A673 (cell line): ENCODE measurements around the gene NME3. TPM values are rescaled to one million over a fixed set of nuclear protein-coding genes. Genes with fewer than 3 reads are reported as not detected.

ENCODE experiments used
- BruUV-seq: library from RNA; stranded (reverse); fragments of 400-500 nt; replicated peaks from 2 replicates; lab custom pipeline; 2021; lab: Mats Ljungman, UMichigan
- CTCF ChIA-PET: fragments of 300-600 bp; sonication (Branson Sonifier 250); formaldehyde crosslinking; loops from one replicate; lab custom pipeline; 2022; ENCODE audit warnings: antibody characterized with exemption; lab: Charles Lee
- POLR2A ChIA-PET: fragments of 300-600 bp; sonication (Branson Sonifier 250); formaldehyde crosslinking; loops from one replicate; lab custom pipeline; 2022; ENCODE audit warnings: antibody characterized with exemption; ENCODE audit not compliant: low non-redundant PET; lab: Charles Lee
- DNase-seq: peaks from one replicate; pipeline ENCODE4 v3.0.0-alpha.2; 2015; ENCODE audit warnings: low spot score
- H3K27ac ChIP-seq: fragments of 200-600 bp; sonication (generic); 2 replicates; pipeline ENCODE4 v1.5.1; 2016; ENCODE audit warnings: mixed run types, low read depth, mild to moderate bottlenecking, mixed read lengths, antibody characterized with exemption, low read length; ENCODE audit not compliant: poor library complexity, severe bottlenecking
- H3K27me3 ChIP-seq: fragments of 200-600 bp; sonication (generic); replicated peaks from 2 replicates; pipeline ENCODE4 v1.6.1; 2017; ENCODE audit warnings: mixed run types, low read depth, mild to moderate bottlenecking, mixed read lengths, antibody characterized with exemption, low read length; ENCODE audit not compliant: insufficient read depth, poor library complexity
- H3K36me3 ChIP-seq: fragments of 200-600 bp; sonication (generic); 2 replicates; pipeline ENCODE4 v1.6.1; 2016; ENCODE audit warnings: mixed run types, mild to moderate bottlenecking, mixed read lengths, antibody characterized with exemption, low read length; ENCODE audit not compliant: insufficient read depth, poor library complexity, severe bottlenecking
- H3K4me1 ChIP-seq: fragments of 200-600 bp; sonication (generic); 2 replicates; pipeline ENCODE4 v1.6.1; 2017; ENCODE audit warnings: mixed run types, mild to moderate bottlenecking, mixed read lengths, antibody characterized with exemption, low read length; ENCODE audit not compliant: insufficient read depth, poor library complexity, severe bottlenecking
- H3K4me3 ChIP-seq: fragments of 200-600 bp; sonication (generic); 2 replicates; pipeline ENCODE4 v1.5.1; 2016; ENCODE audit warnings: low read depth, mixed run types, mild to moderate bottlenecking, mixed read lengths, low read length; ENCODE audit not compliant: poor library complexity, severe bottlenecking
- H3K9me3 ChIP-seq: fragments of 200-600 bp; sonication (generic); 2 replicates; pipeline ENCODE4 v1.6.1; 2016; ENCODE audit warnings: mixed run types, low read depth, mild to moderate bottlenecking, mixed read lengths, antibody characterized with exemption, low read length; ENCODE audit not compliant: poor library complexity, severe bottlenecking
- EZH2 ChIP-seq: fragments of 200-600 bp; sonication (generic); IDR thresholded peaks from 2 replicates; pipeline ENCODE4 v1.6.1; 2017; ENCODE audit warnings: borderline replicate concordance, low read depth, mild to moderate bottlenecking, mixed read lengths, antibody characterized with exemption, low read length; ENCODE audit not compliant: poor library complexity, severe bottlenecking
- intact Hi-C: fragments of 100-400 bp; cut with micrococcal nuclease; formaldehyde crosslinking; loops from one replicate; pipeline ENCODE4 v1.10.0; 2022; ENCODE audit not compliant: unreplicated experiment
- total RNA-seq: library from RNA; stranded (reverse); gene quantifications from 2 replicates; pipeline ENCODE4 v1.2.3, GENCODE V29; 2021
- TF ChIP-seq, protein P1 (sequence below): fragments of 300-800, 200-600 bp; sonication (generic); conservative IDR thresholded peaks from 2 replicates; pipeline ENCODE4 v1.5.1; 2017; ENCODE audit warnings: low read depth, mild to moderate bottlenecking, antibody characterized with exemption, low read length, moderate library complexity, mixed read lengths

The NME3 gene
- total RNA-seq, 1 experiment from 2014 or later: 35.3 TPM

- ChIA-PET POLR2A (no interaction called here), CTCF (no interaction called here)
- TF ChIP-seq EZH2: no peak
- TF ChIP-seq, protein P1, sequence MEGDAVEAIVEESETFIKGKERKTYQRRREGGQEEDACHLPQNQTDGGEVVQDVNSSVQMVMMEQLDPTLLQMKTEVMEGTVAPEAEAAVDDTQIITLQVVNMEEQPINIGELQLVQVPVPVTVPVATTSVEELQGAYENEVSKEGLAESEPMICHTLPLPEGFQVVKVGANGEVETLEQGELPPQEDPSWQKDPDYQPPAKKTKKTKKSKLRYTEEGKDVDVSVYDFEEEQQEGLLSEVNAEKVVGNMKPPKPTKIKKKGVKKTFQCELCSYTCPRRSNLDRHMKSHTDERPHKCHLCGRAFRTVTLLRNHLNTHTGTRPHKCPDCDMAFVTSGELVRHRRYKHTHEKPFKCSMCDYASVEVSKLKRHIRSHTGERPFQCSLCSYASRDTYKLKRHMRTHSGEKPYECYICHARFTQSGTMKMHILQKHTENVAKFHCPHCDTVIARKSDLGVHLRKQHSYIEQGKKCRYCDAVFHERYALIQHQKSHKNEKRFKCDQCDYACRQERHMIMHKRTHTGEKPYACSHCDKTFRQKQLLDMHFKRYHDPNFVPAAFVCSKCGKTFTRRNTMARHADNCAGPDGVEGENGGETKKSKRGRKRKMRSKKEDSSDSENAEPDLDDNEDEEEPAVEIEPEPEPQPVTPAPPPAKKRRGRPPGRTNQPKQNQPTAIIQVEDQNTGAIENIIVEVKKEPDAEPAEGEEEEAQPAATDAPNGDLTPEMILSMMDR: no peak
- intact Hi-C loops: no loop called here
- Histone ChIP-seq H3K27ac (no peak overlapping the region), H3K9me3 (no peaks in the 10 kb centered on the region), H3K4me3 (no peak overlapping the region), H3K4me1 (no peaks in the 10 kb centered on the region), H3K27me3 (no peaks in the 10 kb centered on the region), H3K36me3 (peaks cover 18% of the 10 kb centered on the region)
- no TSS peak for BruUV-seq
- no peak for DNase-seq
These were observed 16.9 kb upstream of the NME3 start for GRCh38 chr16:1788095-1788707.

DNA sequence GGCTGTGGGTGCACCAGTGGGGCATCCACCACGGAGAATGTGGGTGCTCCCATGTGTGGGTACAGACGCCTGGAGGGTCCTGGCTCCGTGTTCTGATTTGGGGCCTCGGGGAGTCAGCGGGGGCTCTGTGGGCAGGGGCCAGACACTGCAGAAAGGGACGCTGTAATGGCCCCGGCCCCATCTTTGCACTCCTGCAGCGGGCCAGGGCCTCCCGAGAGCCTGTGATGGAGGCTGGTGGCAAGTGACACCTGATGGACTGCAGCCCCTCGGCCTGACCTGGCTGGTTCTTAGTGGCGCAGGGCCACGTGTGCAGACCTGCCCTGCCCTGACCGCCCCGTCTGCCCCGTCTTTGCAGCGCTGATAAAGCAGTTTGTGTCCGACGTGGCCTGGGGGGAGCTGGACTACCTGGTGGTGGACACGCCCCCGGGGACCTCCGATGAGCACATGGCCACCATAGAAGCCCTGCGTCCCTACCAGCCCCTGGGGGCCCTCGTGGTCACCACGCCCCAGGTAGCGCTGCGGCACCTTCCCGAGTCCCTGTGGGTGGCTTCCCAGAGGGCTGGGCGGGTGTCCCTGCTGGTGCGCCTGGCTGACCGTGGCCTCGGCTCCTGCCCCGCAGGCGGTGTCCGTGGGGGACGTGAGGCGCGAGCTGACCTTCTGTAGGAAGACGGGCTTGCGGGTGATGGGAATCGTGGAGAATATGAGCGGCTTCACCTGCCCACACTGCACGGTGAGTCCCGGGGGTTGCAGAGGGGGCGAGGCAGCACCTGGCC is 16.2 kb upstream of the NME3 start:
- Histone ChIP-seq H3K4me1 (no peaks in the 10 kb centered on the region), H3K27ac (no peak overlapping the region), H3K27me3 (no peaks in the 10 kb centered on the region), H3K4me3 (no peak overlapping the region), H3K9me3 (no peaks in the 10 kb centered on the region), H3K36me3 (peaks cover 18% of the 10 kb centered on the region)
- POLR2A ChIA-PET: no interaction called here
- TF ChIP-seq, protein P1: no peak
- TF ChIP-seq EZH2: no peak
- BruUV-seq: no TSS peak
- DNase-seq: no peak
- intact Hi-C loops: no loop called here
- CTCF ChIA-PET: no interaction called here

DNA sequence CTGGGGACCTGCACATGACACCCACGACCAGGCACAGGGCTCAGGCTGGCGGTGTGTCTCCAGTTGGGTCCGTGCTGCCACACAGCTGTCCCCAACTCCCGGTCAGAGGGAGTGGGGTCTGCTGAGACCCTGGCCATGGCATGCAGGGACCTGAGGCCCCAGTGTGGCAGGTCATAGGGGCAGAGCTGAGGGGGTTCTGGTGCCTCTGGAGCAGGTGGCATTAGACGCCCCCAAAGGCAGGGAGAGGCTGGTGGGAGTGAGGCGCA is 15.6 kb upstream of the NME3 start:
- DNase-seq: no peak
- no TSS peak for BruUV-seq
- ChIA-PET POLR2A (no interaction called here), CTCF (no interaction called here)
- intact Hi-C loops: no loop called here
- H3K4me3 ChIP-seq: no peak overlapping the region
- H3K4me1 ChIP-seq: no peaks in the 10 kb centered on the region
- no peak overlapping the region for H3K27ac ChIP-seq
- no peaks in the 10 kb centered on the region for H3K27me3 ChIP-seq
- no peaks in the 10 kb centered on the region for H3K9me3 ChIP-seq
- TF ChIP-seq, protein P1: no peak
- no peak for TF ChIP-seq EZH2
- peaks cover 18% of the 10 kb centered on the region for H3K36me3 ChIP-seq
